ENCODE measurements around the gene ACTR2. TPM values are rescaled to one million over a fixed set of nuclear protein-coding genes. Genes with fewer than 3 reads are reported as not detected.
A peak's percentile ranks its signal among the peaks of the same experiment; 100 is the strongest.

Gene ACTR2
- total RNA-seq, 4 donors from 2014 or later, result 85.2 to 115 (median 99.1) TPM

DNA sequence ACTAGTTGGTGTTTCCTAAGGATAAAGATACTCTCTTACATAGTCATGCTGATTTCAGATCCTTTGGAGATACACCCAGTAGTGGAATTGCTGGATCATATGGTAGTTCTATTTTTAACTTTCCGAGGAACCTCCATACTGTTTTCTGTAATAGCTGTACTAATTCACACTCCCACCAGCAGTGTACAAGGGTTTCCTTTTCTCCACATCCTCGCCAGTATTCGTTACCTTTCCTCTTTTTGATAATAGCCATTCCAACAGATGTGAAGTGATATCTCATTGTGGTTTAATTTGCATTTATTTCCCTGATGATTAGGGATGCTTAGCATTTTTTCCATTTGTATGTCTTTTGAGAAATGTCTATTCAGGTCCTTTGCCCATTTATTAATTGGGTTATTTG is 34.0 kb downstream of the ACTR2 start:
- 82% methylated on average over 3 of the region's 3 CpGs for WGBS
- peaks cover 0 to 14% (median 2%) of the 10 kb centered on the region in 4 donors for H3K4me1 ChIP-seq
- no peak for TF ChIP-seq POLR2AphosphoS5 (IDR thresholded peaks at IDR 0.05)
- no peak for TF ChIP-seq EP300 (IDR thresholded peaks at IDR 0.05)
- no peak for TF ChIP-seq CTCF (IDR thresholded peaks at IDR 0.05)
- no peak for TF ChIP-seq POLR2A (IDR thresholded peaks at IDR 0.05; ENCODE audit: low read depth)
- intact Hi-C loops (cut with DNase I), result loop anchor here (5.0 kb wide), 1 partner anchor 176 kb away; no protein-coding TSS in a partner anchor
- no peak for DNase-seq (ENCODE audit: extremely low spot score)
- no peak overlapping the region for H3K4me3 ChIP-seq
- no peak overlapping the region for H3K27ac ChIP-seq (replicated peaks in 1 of 4)
- peaks cover 2 to 78% (median 33%) of the 10 kb centered on the region in 4 donors for H3K36me3 ChIP-seq
- no peaks in the 10 kb centered on the region for H3K27me3 ChIP-seq
- no peaks in the 10 kb centered on the region for H3K9me3 ChIP-seq

GRCh38 chr2:65263262-65263661 is 35.6 kb downstream of the ACTR2 start:
- Histone ChIP-seq H3K27me3 (no peaks in the 10 kb centered on the region), H3K27ac (replicated peaks in 1 of 4) (no peak overlapping the region), H3K9me3 (no peaks in the 10 kb centered on the region), H3K4me1 (peaks cover 0 to 14% (median 6%) of the 10 kb centered on the region in 4 donors), H3K36me3 (peaks cover 4 to 77% (median 36%) of the 10 kb centered on the region in 4 donors), H3K4me3 (no peak overlapping the region)
- 100% methylated on average over 1 of the region's 1 CpG for WGBS
- TF ChIP-seq POLR2A (IDR thresholded peaks at IDR 0.05; ENCODE audit: low read depth), result no peak
- no peak for TF ChIP-seq CTCF (IDR thresholded peaks at IDR 0.05)
- no peak for TF ChIP-seq EP300 (IDR thresholded peaks at IDR 0.05)
- no peak for TF ChIP-seq POLR2AphosphoS5 (IDR thresholded peaks at IDR 0.05)
- no peak for DNase-seq (ENCODE audit: extremely low spot score)
- intact Hi-C loops (cut with DNase I), result loop anchor here (5.0 kb wide), 1 partner anchor 174 kb away; no protein-coding TSS in a partner anchor

- DNase-seq (ENCODE audit: extremely low spot score), result no peak
- Histone ChIP-seq H3K4me3 (no peak overlapping the region), H3K36me3 (peaks cover 4 to 77% (median 38%) of the 10 kb centered on the region in 4 donors), H3K27me3 (no peaks in the 10 kb centered on the region), H3K4me1 (peaks cover 0 to 9% (median 5%) of the 10 kb centered on the region in 4 donors), H3K27ac (replicated peaks in 1 of 4) (no peak overlapping the region), H3K9me3 (no peaks in the 10 kb centered on the region)
- intact Hi-C loops (cut with DNase I), result loop anchor here (5.0 kb wide), 1 partner anchor 173 kb away; no protein-coding TSS in a partner anchor
- TF ChIP-seq POLR2AphosphoS5 (IDR thresholded peaks at IDR 0.05) (no peak), CTCF (IDR thresholded peaks at IDR 0.05) (no peak), POLR2A (IDR thresholded peaks at IDR 0.05; ENCODE audit: low read depth) (no peak), EP300 (IDR thresholded peaks at IDR 0.05) (no peak)
- 96% methylated on average over 7 of the region's 7 CpGs for WGBS
These were observed 36.4 kb downstream of the ACTR2 start for GRCh38 chr2:65263986-65264385.

- no peak overlapping the region for H3K27ac ChIP-seq (replicated peaks in 1 of 4)
- no peaks in the 10 kb centered on the region for H3K27me3 ChIP-seq
- 45% methylated on average over 8 of the region's 8 CpGs for WGBS
- TF ChIP-seq CTCF (IDR thresholded peaks at IDR 0.05), result peak; percentile 63 to 73 (median 65)
- TF ChIP-seq POLR2AphosphoS5 (IDR thresholded peaks at IDR 0.05), result no peak
- H3K36me3 ChIP-seq, result peaks cover 4 to 75% (median 32%) of the 10 kb centered on the region in 4 donors
- no peak for DNase-seq (ENCODE audit: extremely low spot score)
- H3K4me1 ChIP-seq, result peaks cover 0 to 9% (median 4%) of the 10 kb centered on the region in 4 donors
- H3K9me3 ChIP-seq, result no peaks in the 10 kb centered on the region
- H3K4me3 ChIP-seq, result no peak overlapping the region
- intact Hi-C loops (cut with DNase I), result loop anchor here (5.0 kb wide), 3 partner anchors 172 to 307 kb away; no protein-coding TSS in a partner anchor
These were observed 37.4 kb downstream of the ACTR2 start for GRCh38 chr2:65264821-65265670.
